Activated T-helper 1 cell treated with anti-CD3 and anti-CD28 coated beads, Interleukin-12 subunit alpha, Interleukin-12 subunit beta, Interleukin-2, Interleukin-4 antibody, amounts not matched to agents 30 ng/mL and 10 ng/mL and 1 ng/mL, durations not matched to agents 14 hours and 24 hours and 36 hours (primary cell): ENCODE data around the gene CDH10. TPM values are rescaled to one million over a fixed set of nuclear protein-coding genes. Genes with fewer than 3 reads are reported as not detected.

Experiments used
- DNase-seq: peaks from one replicate; pipeline ENCODE4 v3.0.0; 2021; ENCODE audit warnings: low spot score
- H3K27ac Mint-ChIP-seq: one replicate; pipeline ENCODE4 v1.8.0; 2021; ENCODE audit warnings: mild to moderate bottlenecking, mixed read lengths
- H3K27me3 Mint-ChIP-seq: one replicate; pipeline ENCODE4 v1.8.0; 2022; ENCODE audit warnings: mild to moderate bottlenecking, moderate library complexity, mixed read lengths; ENCODE audit not compliant: insufficient read depth
- H3K36me3 Mint-ChIP-seq: one replicate; pipeline ENCODE4 v1.8.0; 2021; ENCODE audit warnings: low read depth, mixed read lengths
- H3K4me1 Mint-ChIP-seq: one replicate; pipeline ENCODE4 v1.8.0; 2021; ENCODE audit warnings: low read depth, mixed read lengths
- H3K4me3 Mint-ChIP-seq: one replicate; pipeline ENCODE4 v1.8.0; 2021; ENCODE audit warnings: mild to moderate bottlenecking, moderate library complexity, mixed read lengths
- H3K9me3 Mint-ChIP-seq: one replicate; pipeline ENCODE4 v1.8.0; 2021; ENCODE audit warnings: mixed read lengths
- intact Hi-C: fragments of 100-400 bp; cut with micrococcal nuclease; formaldehyde crosslinking; loops from one replicate; pipeline ENCODE4 v1.15.1; 2024
- total RNA-seq: library from RNA; stranded (reverse); gene quantifications from 2 replicates; pipeline ENCODE4 v1.2.3, GENCODE V29; 2022

CDH10 gene
- total RNA-seq, 1 donor from 2014 or later, result not detected

DNA sequence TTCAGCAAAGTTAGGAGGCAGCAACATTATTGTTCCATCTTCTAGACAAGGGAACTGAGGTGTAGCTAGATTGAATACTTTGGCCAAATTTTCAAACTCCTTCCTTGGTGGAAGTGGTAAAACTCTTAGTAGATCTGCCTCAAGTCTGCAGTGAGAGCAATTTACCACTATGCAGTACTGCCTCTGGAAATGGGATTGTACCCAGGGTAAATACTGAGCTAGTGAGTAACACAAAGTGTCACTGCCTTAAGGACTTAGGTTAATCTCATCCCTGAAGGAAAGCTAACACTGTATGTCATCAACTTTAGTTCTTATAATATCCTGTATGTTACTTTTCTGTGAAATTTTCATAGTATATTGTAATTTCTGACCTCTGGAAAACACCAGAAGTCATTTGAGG is 13.9 kb downstream of the CDH10 start:
- H3K27ac Mint-ChIP-seq, result no peak overlapping the region
- no peaks in the 10 kb centered on the region for H3K36me3 Mint-ChIP-seq
- no peak for DNase-seq
- H3K4me1 Mint-ChIP-seq, result no peaks in the 10 kb centered on the region
- H3K4me3 Mint-ChIP-seq, result no peak overlapping the region
- H3K27me3 Mint-ChIP-seq, result no peaks in the 10 kb centered on the region
- no peaks in the 10 kb centered on the region for H3K9me3 Mint-ChIP-seq
- intact Hi-C loops, result no loop called here

DNA sequence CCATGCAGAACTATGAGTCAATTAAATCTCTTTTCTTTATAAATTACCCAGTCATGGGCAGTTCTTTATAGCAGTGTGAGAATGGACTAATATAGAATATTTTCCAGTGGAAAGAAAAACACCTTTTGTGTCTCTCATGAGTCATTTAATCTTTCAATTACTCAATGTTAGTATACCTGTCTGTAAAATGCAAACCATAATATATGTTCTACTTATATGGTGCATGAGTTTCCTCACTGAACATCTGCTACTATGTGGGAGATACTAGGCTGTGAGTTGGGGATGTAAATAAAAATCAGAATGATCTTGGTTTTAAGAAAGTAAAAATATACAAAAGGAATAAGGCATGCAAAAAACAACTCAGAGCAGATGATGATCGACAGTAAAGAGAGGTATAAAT is 15.0 kb downstream of the CDH10 start:
- Mint-ChIP-seq H3K27ac (no peak overlapping the region), H3K9me3 (no peaks in the 10 kb centered on the region), H3K4me1 (no peaks in the 10 kb centered on the region), H3K36me3 (no peaks in the 10 kb centered on the region), H3K4me3 (no peak overlapping the region), H3K27me3 (no peaks in the 10 kb centered on the region)
- intact Hi-C loops, result no loop called here
- no peak for DNase-seq

- no peaks in the 10 kb centered on the region for H3K36me3 Mint-ChIP-seq
- no peaks in the 10 kb centered on the region for H3K27me3 Mint-ChIP-seq
- H3K4me1 Mint-ChIP-seq, result no peaks in the 10 kb centered on the region
- DNase-seq, result no peak
- no peak overlapping the region for H3K4me3 Mint-ChIP-seq
- peaks cover 3% of the 10 kb centered on the region for H3K9me3 Mint-ChIP-seq
- intact Hi-C loops, result no loop called here
- no peak overlapping the region for H3K27ac Mint-ChIP-seq
Measured at GRCh38 chr5:24624872-24625271, 19.9 kb downstream of the CDH10 start.

GRCh38 chr5:24623624-24624023 is 21.2 kb downstream of the CDH10 start:
- H3K4me3 Mint-ChIP-seq, result no peak overlapping the region
- intact Hi-C loops, result no loop called here
- H3K9me3 Mint-ChIP-seq, result peaks cover 3% of the 10 kb centered on the region
- no peaks in the 10 kb centered on the region for H3K36me3 Mint-ChIP-seq
- no peak overlapping the region for H3K27ac Mint-ChIP-seq
- no peak for DNase-seq
- no peaks in the 10 kb centered on the region for H3K4me1 Mint-ChIP-seq
- H3K27me3 Mint-ChIP-seq, result no peaks in the 10 kb centered on the region

DNA sequence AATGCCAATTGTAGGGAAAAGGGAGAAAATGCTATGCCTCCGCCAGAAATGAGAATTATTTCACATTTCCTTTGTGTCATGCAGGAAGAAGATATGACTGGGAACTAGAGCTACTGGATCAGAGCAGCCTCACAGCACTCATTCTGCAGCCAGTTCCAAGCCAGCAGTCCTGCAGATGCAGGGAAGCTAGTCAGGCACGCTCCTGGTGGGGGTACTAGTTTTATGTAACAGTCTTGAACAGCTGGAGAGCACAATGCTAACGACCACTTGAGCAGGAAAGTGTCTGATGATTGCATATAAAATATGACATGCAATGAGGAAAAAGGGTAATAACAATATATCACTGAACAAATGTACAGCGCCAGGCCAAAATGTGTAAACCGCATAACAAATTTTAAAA is 21.7 kb downstream of the CDH10 start:
- H3K27ac Mint-ChIP-seq, result no peak overlapping the region

GRCh38 chr5:24621792-24622191 is 23.0 kb downstream of the CDH10 start:
- Mint-ChIP-seq H3K27me3 (no peaks in the 10 kb centered on the region), H3K27ac (no peak overlapping the region), H3K4me3 (no peak overlapping the region), H3K9me3 (peaks cover 3% of the 10 kb centered on the region), H3K4me1 (no peaks in the 10 kb centered on the region), H3K36me3 (no peaks in the 10 kb centered on the region)
- DNase-seq, result no peak
- intact Hi-C loops, result no loop called here

More for the DNA sequence above, 21.7 kb downstream of the CDH10 start:
- H3K4me3 Mint-ChIP-seq, result no peak overlapping the region
- H3K27me3 Mint-ChIP-seq, result no peaks in the 10 kb centered on the region
- DNase-seq, result no peak
- peaks cover 3% of the 10 kb centered on the region for H3K9me3 Mint-ChIP-seq
- intact Hi-C loops, result no loop called here
- H3K4me1 Mint-ChIP-seq, result no peaks in the 10 kb centered on the region
- no peaks in the 10 kb centered on the region for H3K36me3 Mint-ChIP-seq

DNA sequence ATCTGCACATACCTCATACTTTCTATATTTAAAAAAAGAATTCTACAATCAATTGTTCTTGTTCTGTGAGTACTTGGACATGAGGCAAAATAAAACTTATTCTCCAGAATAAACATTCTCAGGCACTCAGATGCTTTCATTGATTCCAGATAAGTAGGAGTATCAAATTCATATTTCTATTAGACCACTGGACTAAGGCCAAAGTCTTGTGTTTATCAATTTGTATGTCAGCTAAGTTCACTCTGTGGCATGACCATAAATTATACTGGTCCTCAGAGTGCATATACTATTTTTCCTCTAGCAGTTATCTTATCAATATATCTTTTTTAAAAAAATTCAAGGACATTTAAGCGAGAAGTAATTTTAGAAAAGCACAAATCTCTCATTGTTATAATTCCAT is 28.2 kb downstream of the CDH10 start:
- H3K4me3 Mint-ChIP-seq, result no peak overlapping the region
- H3K9me3 Mint-ChIP-seq, result peaks cover 6% of the 10 kb centered on the region
- H3K4me1 Mint-ChIP-seq, result no peaks in the 10 kb centered on the region
- intact Hi-C loops, result no loop called here
- no peaks in the 10 kb centered on the region for H3K36me3 Mint-ChIP-seq
- no peaks in the 10 kb centered on the region for H3K27me3 Mint-ChIP-seq
- H3K27ac Mint-ChIP-seq, result no peak overlapping the region
- no peak for DNase-seq

- no peak for DNase-seq
Measured at GRCh38 chr5:24615159-24615558, 29.6 kb downstream of the CDH10 start.

DNA sequence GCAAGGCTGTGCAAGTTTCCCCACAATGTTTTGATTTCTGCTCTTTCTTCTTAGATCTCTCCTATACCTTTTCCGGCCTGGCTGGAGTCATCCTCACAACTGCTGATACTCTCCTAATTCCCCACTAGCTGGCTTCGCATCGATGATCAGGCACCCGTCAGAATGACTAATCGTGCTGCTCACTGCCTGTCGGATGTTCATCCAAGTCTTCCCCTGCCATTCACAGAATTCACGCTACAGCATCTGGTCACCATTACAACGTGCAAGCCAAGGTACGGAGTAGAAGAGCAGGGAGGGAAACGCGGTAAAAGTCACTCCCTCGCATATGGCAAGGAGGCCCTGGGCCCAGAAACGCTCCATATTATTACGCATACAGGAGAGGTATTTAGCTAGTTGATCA is 35.1 kb downstream of the CDH10 start:
- peaks cover 8% of the 10 kb centered on the region for H3K9me3 Mint-ChIP-seq
- intact Hi-C loops, result no loop called here
- H3K27ac Mint-ChIP-seq, result no peak overlapping the region
- no peaks in the 10 kb centered on the region for H3K4me1 Mint-ChIP-seq
- DNase-seq, result no peak
- no peak overlapping the region for H3K4me3 Mint-ChIP-seq
- no peaks in the 10 kb centered on the region for H3K27me3 Mint-ChIP-seq
- H3K36me3 Mint-ChIP-seq, result no peaks in the 10 kb centered on the region

More at GRCh38 chr5:24615159-24615558, 29.6 kb downstream of the CDH10 start:
- Mint-ChIP-seq H3K4me3 (no peak overlapping the region), H3K4me1 (no peaks in the 10 kb centered on the region), H3K27ac (no peak overlapping the region), H3K27me3 (no peaks in the 10 kb centered on the region), H3K9me3 (peaks cover 6% of the 10 kb centered on the region), H3K36me3 (no peaks in the 10 kb centered on the region)
- intact Hi-C loops, result no loop called here

GRCh38 chr5:24606971-24607370 is 37.8 kb downstream of the CDH10 start:
- intact Hi-C loops, result no loop called here
- Mint-ChIP-seq H3K27me3 (no peaks in the 10 kb centered on the region), H3K9me3 (peaks cover 8% of the 10 kb centered on the region), H3K36me3 (no peaks in the 10 kb centered on the region), H3K4me1 (no peaks in the 10 kb centered on the region), H3K27ac (no peak overlapping the region), H3K4me3 (no peak overlapping the region)
- no peak for DNase-seq

DNA sequence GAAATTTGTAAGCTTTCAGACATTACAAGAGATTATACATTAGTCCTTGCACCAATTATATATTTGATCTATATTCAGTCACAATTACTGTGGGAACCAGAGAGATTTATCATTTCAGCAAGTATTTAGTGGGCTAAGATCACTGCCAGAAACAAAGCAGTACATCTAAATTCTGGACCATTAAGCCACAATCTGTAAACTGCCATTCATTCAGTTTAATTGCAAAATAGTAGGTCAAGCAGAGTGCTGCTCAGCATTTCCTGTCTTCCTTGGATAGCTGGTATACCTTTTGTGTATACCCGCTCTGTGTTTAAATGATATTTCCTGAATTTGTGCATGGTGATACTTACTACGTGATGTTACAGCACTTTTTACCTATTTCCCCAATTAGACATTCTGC is 42.6 kb downstream of the CDH10 start:
- Mint-ChIP-seq H3K9me3 (peaks cover 14% of the 10 kb centered on the region), H3K27ac (no peak overlapping the region), H3K4me1 (no peaks in the 10 kb centered on the region), H3K27me3 (no peaks in the 10 kb centered on the region), H3K36me3 (no peaks in the 10 kb centered on the region), H3K4me3 (no peak overlapping the region)
- intact Hi-C loops, result no loop called here
- DNase-seq, result no peak

GRCh38 chr5:24598956-24599355 is 45.8 kb downstream of the CDH10 start:
- Mint-ChIP-seq H3K9me3 (peaks cover 19% of the 10 kb centered on the region), H3K27ac (no peak overlapping the region), H3K36me3 (no peaks in the 10 kb centered on the region), H3K4me1 (no peaks in the 10 kb centered on the region), H3K4me3 (no peak overlapping the region), H3K27me3 (no peaks in the 10 kb centered on the region)
- no peak for DNase-seq
- intact Hi-C loops, result no loop called here

GRCh38 chr5:24595329-24595728 is 49.4 kb downstream of the CDH10 start:
- intact Hi-C loops, result no loop called here

DNA sequence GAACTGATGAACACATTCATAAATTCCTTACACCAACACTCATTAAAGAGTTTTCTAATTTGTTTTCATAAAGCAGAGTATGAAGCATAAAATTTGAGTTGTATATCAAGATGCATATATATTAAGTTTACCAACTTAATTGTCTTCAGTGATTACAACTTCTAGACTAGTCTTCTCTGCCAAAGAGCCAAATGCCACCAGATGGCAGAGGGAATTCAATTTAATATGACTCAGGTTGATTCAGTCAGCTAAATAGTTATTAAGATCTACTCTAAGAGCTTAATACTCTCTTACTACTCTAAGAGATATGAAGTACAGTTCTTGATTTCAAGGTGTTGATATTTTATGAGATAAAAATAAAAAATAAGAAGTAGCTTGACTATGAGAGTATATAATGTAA is 53.4 kb downstream of the CDH10 start:
- Mint-ChIP-seq H3K9me3 (peaks cover 11% of the 10 kb centered on the region), H3K36me3 (no peaks in the 10 kb centered on the region), H3K4me3 (no peak overlapping the region), H3K27me3 (no peaks in the 10 kb centered on the region), H3K27ac (no peak overlapping the region), H3K4me1 (no peaks in the 10 kb centered on the region)
- intact Hi-C loops, result no loop called here
- DNase-seq, result no peak

More at GRCh38 chr5:24595329-24595728, 49.4 kb downstream of the CDH10 start:
- Mint-ChIP-seq H3K27ac (no peak overlapping the region), H3K36me3 (no peaks in the 10 kb centered on the region), H3K27me3 (no peaks in the 10 kb centered on the region), H3K4me1 (no peaks in the 10 kb centered on the region), H3K9me3 (peaks cover 17% of the 10 kb centered on the region), H3K4me3 (no peak overlapping the region)
- no peak for DNase-seq
